Right lobe of liver (tissue), 6 donors: Measurements from ENCODE around the gene NPLOC4. TPM values are rescaled to one million over a fixed set of nuclear protein-coding genes. Genes with fewer than 3 reads are reported as not detected.

Source experiments
- ATAC-seq, 4 donors: fragments of 200-7000 bp; cut with Tn5 transposase; one replicate each; pipeline ENCODE4 v1.9.1; 2020; ENCODE audit warnings: mild to moderate bottlenecking in 4 of 4, moderate library complexity in 4 of 4
- DNase-seq, 3 donors: peaks; one replicate each; pipeline ENCODE4 v3.0.0-alpha.2; 2020
- H3K27ac ChIP-seq, 3 donors: fragments of 200-600 bp; one replicate each; pipeline ENCODE4 v1.8.0; 2022
- H3K27me3 ChIP-seq, 2 donors: fragments of 200-600 bp; one replicate each; pipeline ENCODE4 v1.8.0; 2022
- H3K36me3 ChIP-seq, 4 donors: fragments of 200-600 bp; sonication (generic) in 1 of 4; one replicate each; pipeline versions ENCODE4 v1.5.1 to v1.8.0; 2017 to 2022; ENCODE audit warnings: control low read depth in 1 of 4
- H3K4me1 ChIP-seq, 4 donors: fragments of 200-600 bp; sonication (generic) in 1 of 4; one replicate each; pipeline versions ENCODE4 v1.5.1 to v1.8.0; 2017 to 2022; ENCODE audit warnings: control low read depth in 1 of 4
- H3K4me3 ChIP-seq, 3 donors: fragments of 200-600 bp; one replicate each; pipeline ENCODE4 v1.8.0; 2022
- H3K9me3 ChIP-seq, 4 donors: fragments of 200-600 bp; sonication (generic) in 1 of 4; one replicate each; pipeline versions ENCODE4 v1.5.1 to v1.8.0; 2017 to 2022; ENCODE audit warnings: control low read depth in 1 of 4
- CTCF ChIP-seq, 4 donors: fragments of 200-600 bp in 3 of 4; fragments of 450-650 bp in 1 of 4; IDR thresholded peaks; one replicate each; pipeline versions ENCODE4 v1.5.1 to v1.8.0; 2016 to 2022; ENCODE audit warnings: antibody characterized with exemption in 4 of 4, mild to moderate bottlenecking in 2 of 4
- POLR2A ChIP-seq: fragments of 450-650 bp; IDR thresholded peaks from one replicate; pipeline ENCODE4 v1.6.1; 2017; ENCODE audit warnings: antibody characterized with exemption, mild to moderate bottlenecking
- WGBS: methylation state at CpG from one replicate; pipeline ENCODE4 v1.1.6; 2018; ENCODE audit warnings: low coverage, low lambda C conversion rate; ENCODE audit not compliant: insufficient coverage; ENCODE audit errors: missing lambda C conversion rate; 5-methylcytosine and 5-hydroxymethylcytosine counted together
- intact Hi-C, 2 donors: fragments of 100-400 bp; cut with DNase I; formaldehyde crosslinking; loops; one replicate each; pipeline versions ENCODE4 v1.11.2 to v1.14.1; 2022
- long read RNA-seq: library from polyadenylated mRNA; unstranded; transcript quantifications from one replicate; pipeline ENCODE4 v2.0.0, GENCODE V29; 2019
- total RNA-seq, 6 experiments: library from RNA; depleted of rRNA in 2 of 6; stranded (reverse); fragments of >200 nt in 2 of 6; fragmentation: NEBNext Ultra II Directional in 3 of 6; extraction: Animal tissue kit (Norgen Biotek cat#: 25700) in 3 of 6; gene quantifications; one replicate each; pipeline versions ENCODE4 v1.1.0 to v1.2.4, GENCODE V29; 2016 to 2023
- donor health status: DM: no; HTN: yes; CAD: no.
- donor health status: DM: no; HTN: no; CAD: no.
- donor health status: DM: no; HTN: no; CAD: no.
- donor health status: DM: no; HTN: yes; CAD: no.
- donor health status: DM: no; HTN: yes; CAD: no.

NPLOC4 gene
- 10 to 100 TPM; 46.5 to 63.2 (median 55.8) TPM for total RNA-seq
- long read RNA-seq, partial matches to known transcripts = 0 of 1 reads
- long read RNA-seq, other reads (novel, unspliced or antisense) = 1 of 1 reads

GRCh38 chr17:81636505-81637288, at the start of gene NPLOC4, which contains the start of gene TSPAN10:
Gene NPLOC4 (minus strand): TSS chr17:81637112. CDS start chr17:81636930, 182 bp downstream.
Gene TSPAN10 (plus strand): TSS chr17:81637196. CDS start chr17:81642413, 5,217 bp downstream.
- peak; percentile 86 to 92 (median 89) for ATAC-seq

GRCh38 chr17:81686614-81687013, 49.7 kb upstream of the NPLOC4 start:
- peaks cover 0 to 52% (median 8%) of the 10 kb centered on the region in 4 donors for H3K36me3 ChIP-seq
- DNase-seq (no peak), ATAC-seq (no peak)
- H3K4me1 ChIP-seq = peaks cover 0 to 28% (median 7%) of the 10 kb centered on the region in 4 donors
- no peaks in the 10 kb centered on the region for H3K27me3 ChIP-seq
- WGBS = 88% methylated on average over 4 of the region's 20 CpGs
- TF ChIP-seq POLR2A = no peak
- TF ChIP-seq CTCF (IDR thresholded peaks at IDR 0.05) = no peak
- H3K27ac ChIP-seq = no peak overlapping the region
- no peak overlapping the region for H3K4me3 ChIP-seq
- intact Hi-C loops = no loop called here
- no peaks in the 10 kb centered on the region for H3K9me3 ChIP-seq

More at GRCh38 chr17:81636505-81637288, at the start of gene NPLOC4, which contains the start of gene TSPAN10:
- peak within 1 kb of the TSS; percentile 73 to 86 (median 81) for H3K27ac ChIP-seq
- peak; percentile 86 to 89 (median 88) for DNase-seq
- intact Hi-C loops = no loop called here
- no peaks in the 10 kb centered on the region for H3K27me3 ChIP-seq
- WGBS = under 1% methylated on average over 19 of the region's 77 CpGs
- peak within 1 kb of the TSS; percentile 74 to 97 (median 95) for H3K4me3 ChIP-seq
- H3K9me3 ChIP-seq = no peaks in the 10 kb centered on the region
- no peaks in the 10 kb centered on the region for H3K36me3 ChIP-seq
- peak; percentile 95 for TF ChIP-seq POLR2A
- no peak for TF ChIP-seq CTCF (IDR thresholded peaks at IDR 0.05)
- peaks cover 0 to 32% (median 11%) of the 10 kb centered on the region in 4 donors for H3K4me1 ChIP-seq

GRCh38 chr17:81685108-81685507, 48.2 kb upstream of the NPLOC4 start:
- 80% methylated on average over 2 of the region's 12 CpGs for WGBS
- no peak for ATAC-seq
- no peak for TF ChIP-seq POLR2A
- no peak for TF ChIP-seq CTCF (IDR thresholded peaks at IDR 0.05)
- H3K4me1 ChIP-seq = peaks cover 0 to 32% (median 9%) of the 10 kb centered on the region in 4 donors
- peaks cover 0 to 38% (median 8%) of the 10 kb centered on the region in 4 donors for H3K36me3 ChIP-seq
- H3K27ac ChIP-seq = no peak overlapping the region
- peak in 1 of 3 donors; percentile 25 for DNase-seq
- no peaks in the 10 kb centered on the region for H3K27me3 ChIP-seq
- intact Hi-C loops = no loop called here
- H3K9me3 ChIP-seq = no peaks in the 10 kb centered on the region
- peak overlapping the region; percentile 93 to 98 (median 96) for H3K4me3 ChIP-seq

GRCh38 chr17:81684442-81684911, 47.6 kb upstream of the NPLOC4 start:
- Histone ChIP-seq H3K4me1 (peaks cover 0 to 38% (median 12%) of the 10 kb centered on the region in 4 donors), H3K36me3 (peaks cover 0 to 33% (median 8%) of the 10 kb centered on the region in 4 donors), H3K9me3 (no peaks in the 10 kb centered on the region), H3K27me3 (no peaks in the 10 kb centered on the region), H3K27ac (peak overlapping the region; percentile 44 to 79 (median 70)), H3K4me3 (peak overlapping the region; percentile 93 to 98 (median 96))
- no peak for TF ChIP-seq CTCF (IDR thresholded peaks at IDR 0.05)
- TF ChIP-seq POLR2A = no peak
- ATAC-seq = peak in 1 of 4 donors; percentile 5
- DNase-seq = no peak
- intact Hi-C loops = no loop called here
- WGBS = 1% methylated on average over 14 of the region's 16 CpGs
